ENCODE results near the gene RAB11FIP5. TPM values are rescaled to one million over a fixed set of nuclear protein-coding genes. Genes with fewer than 3 reads are reported as not detected.

RAB11FIP5 gene
- total RNA-seq, 1 donor from 2014 or later = 24.3 TPM

DNA sequence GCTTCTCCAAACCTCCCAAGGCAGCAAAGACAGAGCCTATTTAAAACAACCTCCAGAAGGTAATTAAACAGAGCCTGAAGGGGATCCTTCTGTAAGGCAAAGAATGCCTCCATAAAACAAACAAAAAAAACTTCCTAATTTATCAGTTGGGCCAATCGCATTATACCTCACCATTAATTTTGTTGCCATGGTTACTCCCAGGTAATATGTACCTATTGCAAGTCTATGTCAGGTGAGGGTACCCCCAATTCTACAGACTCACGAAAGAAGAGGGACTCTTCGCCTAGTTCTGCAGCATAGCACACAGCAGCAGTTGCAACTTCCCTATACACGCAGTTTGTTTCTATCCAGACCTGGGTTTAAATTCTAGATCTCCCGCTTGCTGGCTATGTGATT is 80.0 kb downstream of the RAB11FIP5 start:
- DNase-seq = no peak

DNA sequence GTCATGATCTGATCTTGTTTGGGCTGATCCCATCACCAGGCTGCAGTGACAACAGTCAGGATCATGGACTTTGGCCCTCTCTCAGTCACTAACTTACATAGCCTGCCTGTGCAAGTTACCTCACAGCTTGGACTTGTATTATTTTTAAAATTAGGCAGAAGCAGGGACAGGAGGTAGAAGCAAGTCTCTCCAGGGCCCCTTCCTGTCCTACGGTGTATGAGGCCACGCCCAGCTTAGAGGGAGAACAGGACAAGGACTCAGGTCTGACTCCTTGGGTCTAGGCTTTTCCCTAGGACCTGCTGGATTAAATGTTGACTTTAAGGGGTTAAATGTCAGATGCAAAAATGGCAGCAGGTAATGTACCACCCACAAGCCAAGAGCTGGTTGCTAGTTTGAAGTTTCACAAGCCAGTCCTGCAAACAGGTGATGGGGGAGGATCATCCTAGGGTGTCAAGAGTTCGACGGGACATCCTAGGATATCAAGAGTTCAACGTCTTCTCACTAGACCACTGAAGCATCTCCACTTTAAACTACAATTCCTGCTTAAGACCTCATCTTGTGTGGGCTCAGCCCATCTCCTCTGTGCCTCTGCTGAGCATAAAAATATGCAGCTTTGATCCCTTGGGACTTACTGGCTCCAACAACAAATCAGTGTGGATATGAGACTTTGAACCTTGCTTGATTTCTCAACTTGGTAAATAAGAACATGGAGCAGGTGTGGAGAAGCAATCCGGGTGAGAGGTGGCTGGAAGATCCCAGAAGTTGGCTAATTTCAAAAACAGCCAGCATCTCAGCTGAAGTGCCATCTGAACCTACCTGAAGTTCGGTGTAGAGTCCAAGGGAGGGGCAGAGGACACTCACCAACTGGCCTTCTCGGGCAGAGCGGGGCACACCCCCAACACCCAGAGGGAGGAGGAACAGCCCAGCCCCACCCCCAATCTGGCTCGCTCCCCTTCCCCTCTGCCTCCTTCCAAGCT is 80.7 kb downstream of the RAB11FIP5 start:
- DNase-seq = no peak

DNA sequence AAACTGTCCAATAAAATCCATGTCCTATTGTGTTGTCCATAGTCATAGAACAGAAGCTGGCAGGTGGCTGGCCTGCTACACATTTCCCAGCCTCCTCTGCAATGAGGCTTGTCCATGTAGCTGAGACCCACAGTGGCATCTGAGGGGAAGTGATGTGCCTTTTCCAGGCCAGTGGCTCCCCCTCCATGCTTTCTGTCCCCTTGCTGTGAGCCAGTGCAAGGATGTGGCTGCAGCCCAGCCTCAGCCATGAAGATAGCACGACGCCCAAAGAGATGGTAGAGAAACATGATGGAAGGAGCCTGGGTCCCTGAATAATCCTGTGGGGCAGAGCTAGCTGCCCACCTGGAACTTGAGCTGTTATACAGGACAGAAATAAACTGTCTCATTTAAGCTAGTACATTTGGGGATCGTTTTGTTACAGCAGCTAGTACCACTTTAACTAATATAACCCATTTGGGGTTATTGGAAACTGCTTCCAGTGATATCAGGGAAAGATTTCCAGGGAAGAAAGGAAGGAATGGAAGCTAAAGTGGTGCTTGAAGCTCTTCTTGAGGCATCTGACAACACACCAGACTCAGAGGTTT is 81.6 kb downstream of the RAB11FIP5 start:
- DNase-seq = no peak

DNA sequence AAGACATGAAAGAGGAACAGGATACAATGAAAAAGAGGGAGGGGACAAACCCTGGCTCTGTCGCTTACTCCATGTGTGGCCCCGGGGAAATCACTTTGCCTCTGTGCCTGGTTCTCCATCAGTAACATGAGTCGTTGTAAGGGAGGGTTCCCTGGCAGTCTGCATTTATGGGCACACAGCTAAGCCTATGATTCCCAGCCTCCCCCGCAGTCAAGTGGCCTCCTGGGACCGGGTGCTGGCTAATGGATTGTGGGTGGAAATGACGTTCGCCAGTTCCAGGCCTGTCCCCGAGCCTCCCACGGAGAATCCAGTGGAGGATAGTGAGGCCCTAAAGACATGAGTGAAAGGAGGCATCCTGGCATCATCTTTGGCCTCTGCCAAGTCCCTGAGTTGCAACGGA is 83.9 kb downstream of the RAB11FIP5 start:
- no peak for DNase-seq

DNA sequence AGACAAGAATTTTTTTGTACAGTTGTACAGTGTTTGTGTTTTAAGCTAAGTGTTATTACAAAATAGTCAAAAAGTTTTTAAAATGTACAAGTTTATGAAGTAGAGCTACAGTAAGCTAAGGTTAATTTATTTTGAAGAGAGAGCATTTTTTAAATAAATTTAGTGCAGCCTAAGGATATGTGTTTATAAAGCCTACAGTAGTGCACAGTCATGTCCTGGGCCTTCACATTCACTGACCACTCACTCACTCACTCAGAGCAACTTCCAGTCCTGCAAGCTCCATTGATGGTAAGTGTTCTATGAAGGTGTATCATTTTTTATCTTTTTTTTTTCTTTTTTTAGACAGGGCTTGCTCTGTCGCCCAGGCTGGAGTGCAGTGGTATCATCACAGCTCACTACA is 85.4 kb downstream of the RAB11FIP5 start:
- no peak for DNase-seq

DNA sequence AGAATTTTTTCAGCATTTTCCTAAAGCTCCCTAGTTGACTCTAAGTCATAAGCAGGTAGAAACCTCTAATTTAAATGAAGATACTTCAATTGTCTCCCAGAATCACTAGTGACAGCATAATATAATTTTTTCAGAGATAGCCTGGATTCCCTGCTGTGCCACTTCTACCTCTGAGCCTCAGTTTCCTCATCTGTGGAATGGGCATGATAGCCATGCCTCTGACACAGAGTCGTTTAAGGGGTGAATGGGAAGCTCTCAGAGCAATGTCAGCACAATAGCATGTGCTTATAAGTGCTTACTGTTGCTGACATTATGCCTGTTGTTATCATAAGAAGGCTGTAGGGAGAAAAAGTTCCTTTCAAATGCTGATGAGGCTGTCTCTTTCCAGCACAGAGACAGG is 89.3 kb downstream of the RAB11FIP5 start:
- DNase-seq = no peak

Other genes with a start within 250 kb of the RAB11FIP5 start
- 8.4 TPM for gene SPR, start 225.5 kb downstream of the RAB11FIP5 start, total RNA-seq
- gene EMX1, start 195.4 kb downstream of the RAB11FIP5 start, total RNA-seq = not detected
- 7.3 TPM for gene SFXN5, start 41.2 kb downstream of the RAB11FIP5 start, total RNA-seq
- gene NOTO, start 89.6 kb upstream of the RAB11FIP5 start, total RNA-seq = not detected
- gene SMYD5, start 101.3 kb upstream of the RAB11FIP5 start, total RNA-seq = 28.4 TPM
- gene PRADC1, start 120.3 kb upstream of the RAB11FIP5 start, total RNA-seq = 49.1 TPM
- 192 TPM for gene CCT7, start 121.4 kb upstream of the RAB11FIP5 start, total RNA-seq
- 0.41 TPM for gene FBXO41, start 171.5 kb upstream of the RAB11FIP5 start, total RNA-seq
- gene EGR4, start 180.6 kb upstream of the RAB11FIP5 start, total RNA-seq = not detected

Data from tongue (tissue), 2 donors.